HepG2 (cell line): ENCODE data around the gene PAPOLA. TPM values are rescaled to one million over a fixed set of nuclear protein-coding genes. Genes with fewer than 3 reads are reported as not detected.
A peak's percentile ranks its signal among the peaks of the same experiment; 100 is the strongest.

Experiments
- ATF7 ChIP-seq, 2 experiments: fragments of 450-650 bp in 1 of 2; sonication (generic) in 1 of 2; formaldehyde crosslinking in 1 of 2; IDR thresholded peaks; 2 replicates each; pipeline versions ENCODE4 v1.4.0 to v1.6.1; 2016 to 2020; ENCODE audit warnings: antibody characterized with exemption in 1 of 2, mild to moderate bottlenecking in 1 of 2, missing genetic modification reagents in 1 of 2
- ATM ChIP-seq: fragments of 450-650 bp; IDR thresholded peaks from 2 replicates; pipeline ENCODE4 v1.7.1; 2017; ENCODE audit warnings: mild to moderate bottlenecking, borderline replicate concordance
- DMTF1 ChIP-seq: sonication (generic); formaldehyde crosslinking; IDR thresholded peaks from 2 replicates; pipeline ENCODE4 v1.4.0; 2020; ENCODE audit warnings: mild to moderate bottlenecking, missing genetic modification reagents
- E2F2 ChIP-seq: sonication (generic); formaldehyde crosslinking; IDR thresholded peaks from 2 replicates; pipeline ENCODE4 v1.4.0; 2020; ENCODE audit warnings: missing genetic modification reagents, borderline replicate concordance
- ELF1 ChIP-seq: sonication (generic); formaldehyde crosslinking; IDR thresholded peaks from 2 replicates; pipeline ENCODE4 v1.4.0; 2020; ENCODE audit warnings: missing genetic modification reagents
- HES4 ChIP-seq: sonication (generic); formaldehyde crosslinking; IDR thresholded peaks from 2 replicates; pipeline ENCODE4 v1.9.0; 2021; ENCODE audit warnings: mild to moderate bottlenecking, missing genetic modification reagents, borderline replicate concordance
- HMGXB4 ChIP-seq, 2 experiments: sonication (generic) in 1 of 2; formaldehyde crosslinking in 1 of 2; IDR thresholded peaks; 2 replicates each; pipeline versions ENCODE4 v1.4.0 to v1.6.1; 2018 to 2020; ENCODE audit warnings: missing genetic modification reagents in 2 of 2, borderline replicate concordance in 1 of 2, low read depth in 1 of 2, mild to moderate bottlenecking in 1 of 2, missing biosample characterization in 1 of 2
- MIXL1 ChIP-seq: IDR thresholded peaks from 2 replicates; pipeline ENCODE4 v1.6.1; 2016
- NFIB ChIP-seq: sonication (generic); formaldehyde crosslinking; IDR thresholded peaks from 2 replicates; pipeline ENCODE4 v1.9.0; 2021; ENCODE audit warnings: missing genetic modification reagents, mild to moderate bottlenecking, borderline replicate concordance
- NONO ChIP-seq, 2 experiments: fragments of 450-650 bp in 1 of 2; sonication (generic) in 1 of 2; formaldehyde crosslinking in 1 of 2; IDR thresholded peaks in 1 of 2; conservative IDR thresholded peaks in 1 of 2; 2 replicates each; pipeline versions ENCODE4 v1.6.1 to v1.8.0; 2017 to 2022; ENCODE audit warnings: mild to moderate bottlenecking in 1 of 2, missing genetic modification reagents in 1 of 2, moderate library complexity in 1 of 2
- SMC3 ChIP-seq: IDR thresholded peaks from 2 replicates; pipeline ENCODE4 v1.6.1; 2011; ENCODE audit warnings: low read length, improper control_type of control experiment
- TOPORS ChIP-seq: sonication (generic); formaldehyde crosslinking; IDR thresholded peaks from 2 replicates; pipeline ENCODE4 v1.8.0; 2023; ENCODE audit warnings: mild to moderate bottlenecking, missing genetic modification reagents
- ZNF326 ChIP-seq: sonication (generic); formaldehyde crosslinking; IDR thresholded peaks from 2 replicates; pipeline ENCODE4 v1.4.0; 2020; ENCODE audit warnings: missing genetic modification reagents, borderline replicate concordance
- polyA plus RNA-seq, 8 experiments: library from polyadenylated mRNA; depleted of rRNA in 3 of 8; stranded (reverse) in 7 of 8; unstranded in 1 of 8; fragments of >200 nt; fragmentation: Illumina TruSeq in 4 of 8; extraction: Trizol in 4 of 8; gene quantifications; 2 replicates each; pipeline versions ENCODE4 v1.2.1 to v1.2.3, GENCODE V29; 2011 to 2016; ENCODE audit warnings: low read depth in 4 of 8, missing spikeins in 1 of 8, mixed read lengths in 1 of 8; ENCODE audit not compliant: insufficient read depth in 1 of 8
- total RNA-seq, 5 experiments: library from RNA; depleted of rRNA; stranded (reverse); fragments of >200 nt; fragmentation: Illumina TruSeq; extraction: Trizol; gene quantifications; 2 replicates each; pipeline ENCODE4 v1.2.3, GENCODE V29; 2016; ENCODE audit warnings: low read depth in 1 of 5
- TF ChIP-seq, protein P1 (sequence below): sonication (generic); formaldehyde crosslinking; IDR thresholded peaks from 2 replicates; pipeline ENCODE4 v1.4.0; 2020; ENCODE audit warnings: missing genetic modification reagents

The PAPOLA gene
- total and polyA plus RNA-seq, 2 of the 13 experiments (the other 11 are each of a cell fraction or from before 2014, with no cell fraction given) = 103 to 151 TPM

GRCh38 chr14:96502621-96503305, 581 bp downstream of the PAPOLA start (continued):
- TF ChIP-seq ATF7 (IDR thresholded peaks at IDR 0.05) = no peak
- TF ChIP-seq ATF7 (CRISPR knock-in tag; IDR thresholded peaks at IDR 0.05) = no peak
- TF ChIP-seq ZNF326 (CRISPR knock-in tag) = no peak
- TF ChIP-seq HES4 (CRISPR knock-in tag) = peak; percentile 53; the same call in 1 of the 2 replicates
- no peak for TF ChIP-seq ELF1 (CRISPR knock-in tag)
- TF ChIP-seq, protein P1, sequence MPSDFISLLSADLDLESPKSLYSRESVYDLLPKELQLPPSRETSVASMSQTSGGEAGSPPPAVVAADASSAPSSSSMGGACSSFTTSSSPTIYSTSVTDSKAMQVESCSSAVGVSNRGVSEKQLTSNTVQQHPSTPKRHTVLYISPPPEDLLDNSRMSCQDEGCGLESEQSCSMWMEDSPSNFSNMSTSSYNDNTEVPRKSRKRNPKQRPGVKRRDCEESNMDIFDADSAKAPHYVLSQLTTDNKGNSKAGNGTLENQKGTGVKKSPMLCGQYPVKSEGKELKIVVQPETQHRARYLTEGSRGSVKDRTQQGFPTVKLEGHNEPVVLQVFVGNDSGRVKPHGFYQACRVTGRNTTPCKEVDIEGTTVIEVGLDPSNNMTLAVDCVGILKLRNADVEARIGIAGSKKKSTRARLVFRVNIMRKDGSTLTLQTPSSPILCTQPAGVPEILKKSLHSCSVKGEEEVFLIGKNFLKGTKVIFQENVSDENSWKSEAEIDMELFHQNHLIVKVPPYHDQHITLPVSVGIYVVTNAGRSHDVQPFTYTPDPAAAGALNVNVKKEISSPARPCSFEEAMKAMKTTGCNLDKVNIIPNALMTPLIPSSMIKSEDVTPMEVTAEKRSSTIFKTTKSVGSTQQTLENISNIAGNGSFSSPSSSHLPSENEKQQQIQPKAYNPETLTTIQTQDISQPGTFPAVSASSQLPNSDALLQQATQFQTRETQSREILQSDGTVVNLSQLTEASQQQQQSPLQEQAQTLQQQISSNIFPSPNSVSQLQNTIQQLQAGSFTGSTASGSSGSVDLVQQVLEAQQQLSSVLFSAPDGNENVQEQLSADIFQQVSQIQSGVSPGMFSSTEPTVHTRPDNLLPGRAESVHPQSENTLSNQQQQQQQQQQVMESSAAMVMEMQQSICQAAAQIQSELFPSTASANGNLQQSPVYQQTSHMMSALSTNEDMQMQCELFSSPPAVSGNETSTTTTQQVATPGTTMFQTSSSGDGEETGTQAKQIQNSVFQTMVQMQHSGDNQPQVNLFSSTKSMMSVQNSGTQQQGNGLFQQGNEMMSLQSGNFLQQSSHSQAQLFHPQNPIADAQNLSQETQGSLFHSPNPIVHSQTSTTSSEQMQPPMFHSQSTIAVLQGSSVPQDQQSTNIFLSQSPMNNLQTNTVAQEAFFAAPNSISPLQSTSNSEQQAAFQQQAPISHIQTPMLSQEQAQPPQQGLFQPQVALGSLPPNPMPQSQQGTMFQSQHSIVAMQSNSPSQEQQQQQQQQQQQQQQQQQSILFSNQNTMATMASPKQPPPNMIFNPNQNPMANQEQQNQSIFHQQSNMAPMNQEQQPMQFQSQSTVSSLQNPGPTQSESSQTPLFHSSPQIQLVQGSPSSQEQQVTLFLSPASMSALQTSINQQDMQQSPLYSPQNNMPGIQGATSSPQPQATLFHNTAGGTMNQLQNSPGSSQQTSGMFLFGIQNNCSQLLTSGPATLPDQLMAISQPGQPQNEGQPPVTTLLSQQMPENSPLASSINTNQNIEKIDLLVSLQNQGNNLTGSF (CRISPR knock-in tag) = no peak
- peak in 1 of 2 experiments; percentile 1; a peak in 2 of 4 replicates for TF ChIP-seq HMGXB4 (CRISPR knock-in tag; IDR thresholded peaks at IDR 0.05; ENCODE audit: borderline replicate concordance in 1 of 2, low read depth in 1 of 2)
- TF ChIP-seq ATM = no peak
- TF ChIP-seq TOPORS (CRISPR knock-in tag) = no peak
- TF ChIP-seq E2F2 (CRISPR knock-in tag) = no peak
- no peak for TF ChIP-seq MIXL1 (CRISPR knock-in tag)
- no peak for TF ChIP-seq NONO (IDR thresholded peaks at IDR 0.05)
- TF ChIP-seq NONO (CRISPR knock-in tag; conservative IDR thresholded peaks at IDR 0.05) = peak; percentile 9; the same call in 1 of the 2 replicates
- TF ChIP-seq DMTF1 (CRISPR knock-in tag) = no peak
- no peak for TF ChIP-seq SMC3
- no peak for TF ChIP-seq NFIB
